ENCODE data around the gene SH3TC1.

Gene SH3TC1

GRCh38 chr4:8205241-8205707 lies 6.2 kb downstream of the SH3TC1 start:
- no peak for DNase-seq (ENCODE audit: low spot score)
- no peak for TF ChIP-seq CTCF (IDR thresholded peaks at IDR 0.05; ENCODE audit: extremely low read depth, missing control alignments)

- no peak for TF ChIP-seq CTCF (IDR thresholded peaks at IDR 0.05; ENCODE audit: extremely low read depth, missing control alignments)
These were observed 6.9 kb downstream of the SH3TC1 start for GRCh38 chr4:8205749-8206611.

GRCh38 chr4:8207314-8207713 lies 8.2 kb downstream of the SH3TC1 start:
- DNase-seq (ENCODE audit: low spot score): no peak
- no peak for TF ChIP-seq CTCF (IDR thresholded peaks at IDR 0.05; ENCODE audit: extremely low read depth, missing control alignments)

More at GRCh38 chr4:8205749-8206611, 6.9 kb downstream of the SH3TC1 start:
- DNase-seq (ENCODE audit: low spot score): no peak

- TF ChIP-seq CTCF (IDR thresholded peaks at IDR 0.05; ENCODE audit: extremely low read depth, missing control alignments): no peak
- DNase-seq (ENCODE audit: low spot score): no peak
These were observed 9.5 kb downstream of the SH3TC1 start for GRCh38 chr4:8208565-8208964.

- DNase-seq (ENCODE audit: low spot score): no peak
- TF ChIP-seq CTCF (IDR thresholded peaks at IDR 0.05; ENCODE audit: extremely low read depth, missing control alignments): no peak
These were observed 10.2 kb downstream of the SH3TC1 start for GRCh38 chr4:8209181-8209874.

- DNase-seq (ENCODE audit: low spot score): no peak
- no peak for TF ChIP-seq CTCF (IDR thresholded peaks at IDR 0.05; ENCODE audit: extremely low read depth, missing control alignments)
These were observed 10.9 kb downstream of the SH3TC1 start for GRCh38 chr4:8210010-8210409.

GRCh38 chr4:8210616-8211015 lies 11.5 kb downstream of the SH3TC1 start:
- TF ChIP-seq CTCF (IDR thresholded peaks at IDR 0.05; ENCODE audit: extremely low read depth, missing control alignments): no peak

More at GRCh38 chr4:8210616-8211015, 11.5 kb downstream of the SH3TC1 start:
- DNase-seq (ENCODE audit: low spot score): no peak
